G401.6 (cell line): Measurements from ENCODE around the gene GABRD.
A peak's percentile ranks its signal among the peaks of the same experiment; 100 is the strongest.

Experiments used
- FAIRE-seq: peaks from 2 replicates; lab custom pipeline; 2012; peaks lifted over from hg19 to GRCh38; lab: Jason Lieb, UNC

The GABRD gene

DNA sequence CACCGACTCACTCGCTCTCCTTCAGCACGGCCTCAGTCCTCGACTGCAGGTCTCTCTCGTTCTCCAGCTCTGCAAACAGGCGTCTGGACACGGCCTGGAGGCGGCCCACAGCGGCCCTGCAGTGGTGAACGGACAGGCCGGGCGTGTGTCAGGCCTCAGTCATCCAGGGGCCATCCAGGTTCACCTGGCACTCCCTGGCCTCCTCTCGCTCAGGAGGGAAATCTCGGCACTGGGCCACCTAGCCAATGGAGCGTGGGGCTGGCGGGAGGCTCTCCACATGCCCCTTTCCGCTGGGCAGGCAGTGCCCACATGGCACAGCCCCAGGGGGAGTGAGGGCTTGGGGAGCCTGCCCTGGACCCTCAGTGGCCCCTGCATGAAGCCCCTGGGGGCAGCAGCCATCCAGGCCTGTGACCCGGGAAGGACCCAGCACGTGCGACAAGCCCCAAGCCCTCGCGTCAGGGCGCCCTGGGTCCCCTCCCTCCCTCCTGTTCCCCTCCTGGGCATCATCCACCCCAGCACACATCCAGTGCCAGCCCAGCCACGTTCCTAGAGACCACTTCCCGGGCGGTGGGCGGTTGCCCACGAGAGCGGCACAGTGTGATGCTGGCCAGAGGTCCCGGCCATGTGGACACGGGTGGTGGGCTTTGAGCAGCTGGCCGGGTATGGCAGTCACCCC lies 33.6 kb upstream of the GABRD start:
- no peak for FAIRE-seq

DNA sequence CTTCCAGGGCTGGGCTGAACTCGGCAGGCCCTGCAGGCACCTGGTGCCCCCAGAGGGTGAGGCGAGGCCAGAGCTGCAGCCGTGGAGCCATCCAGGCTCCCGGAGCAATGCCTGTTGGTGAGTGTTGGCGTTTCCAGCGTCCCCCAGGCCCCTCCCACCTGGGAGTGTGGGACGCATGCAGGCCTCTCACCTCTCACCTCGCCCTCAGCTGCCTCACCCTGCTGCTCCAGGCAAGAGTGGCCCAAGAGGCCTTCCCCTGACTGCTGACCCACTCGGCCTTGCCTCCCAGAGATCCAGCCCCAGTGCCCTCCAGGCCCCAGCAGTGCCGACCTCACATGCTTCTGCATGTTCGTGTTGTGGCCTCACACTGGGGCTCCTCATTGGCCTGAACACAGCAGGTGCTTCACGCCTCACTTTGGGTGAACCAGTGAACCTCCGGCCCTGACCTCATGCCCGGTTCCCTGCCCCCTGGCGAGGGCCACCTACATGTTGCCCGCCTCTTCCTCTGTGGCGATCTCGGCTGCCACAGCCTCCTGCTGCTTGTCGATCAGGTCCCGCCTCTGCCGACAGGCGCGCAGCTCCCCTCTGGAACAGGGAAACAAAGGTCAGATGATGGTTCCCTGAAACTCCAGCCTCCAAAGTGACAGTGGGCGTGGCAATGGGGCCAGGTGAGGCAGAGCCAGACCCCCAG lies 32.5 kb upstream of the GABRD start:
- no peak for FAIRE-seq

DNA sequence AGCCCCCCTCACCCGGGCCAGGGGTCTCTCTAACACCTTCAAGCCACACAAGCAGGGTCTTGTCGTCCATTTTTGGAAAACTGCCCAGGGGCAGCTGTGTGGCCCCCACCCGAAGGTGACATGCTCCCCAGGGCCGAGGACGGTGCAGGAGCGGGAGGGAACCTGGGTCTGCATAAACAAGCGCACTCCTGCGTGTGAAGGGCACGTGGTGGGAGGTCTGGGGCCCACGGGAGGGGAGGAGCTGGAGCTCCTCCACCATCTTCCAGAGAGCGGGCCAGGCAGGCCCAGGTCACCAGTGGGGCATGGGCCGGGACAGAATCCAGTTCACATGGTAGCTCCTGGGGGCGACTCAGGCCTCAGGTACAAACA lies 32.0 kb upstream of the GABRD start:
- no peak for FAIRE-seq

DNA sequence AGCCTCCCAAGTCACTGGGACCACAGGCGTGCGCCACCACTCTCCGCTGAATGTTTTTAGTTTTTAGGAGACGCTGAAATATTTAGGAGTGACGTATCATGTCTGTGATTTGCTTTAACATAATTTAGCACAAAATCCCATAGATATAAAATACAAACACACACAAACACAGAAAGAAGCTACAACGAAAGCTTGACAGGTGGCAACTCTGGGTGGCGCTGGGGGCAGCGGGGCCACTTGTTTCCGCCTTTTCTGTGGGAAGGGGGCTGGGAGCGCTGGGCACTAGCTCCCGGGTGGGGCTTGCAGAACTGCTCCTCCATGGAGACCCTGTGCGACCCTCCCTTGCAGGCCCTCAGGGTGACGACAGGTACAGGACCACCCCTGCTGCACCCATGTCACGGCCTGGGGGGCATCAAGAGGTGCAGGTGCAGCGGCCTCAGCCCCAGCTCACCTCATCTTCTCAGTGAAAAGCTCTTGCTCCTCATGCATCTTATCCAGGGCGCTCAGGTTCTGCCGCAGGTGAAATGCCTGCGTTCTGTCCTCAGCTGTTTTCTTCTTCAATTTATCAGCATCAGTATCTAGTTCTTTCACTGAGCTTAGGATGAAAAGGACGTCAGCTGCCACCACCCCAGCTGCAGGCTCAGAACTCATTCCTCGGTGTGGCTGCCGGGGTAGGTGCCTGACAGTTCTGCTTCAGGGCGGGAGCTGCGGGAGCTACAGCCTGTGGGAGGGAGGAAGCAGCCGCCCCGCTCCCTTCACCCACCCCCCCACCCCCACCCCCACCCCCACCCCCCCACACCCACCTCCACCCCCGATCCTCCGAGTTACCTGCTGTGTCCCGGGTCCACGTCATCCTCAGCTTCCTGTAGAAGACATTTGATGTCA lies 30.8 kb upstream of the GABRD start:
- no peak for FAIRE-seq

DNA sequence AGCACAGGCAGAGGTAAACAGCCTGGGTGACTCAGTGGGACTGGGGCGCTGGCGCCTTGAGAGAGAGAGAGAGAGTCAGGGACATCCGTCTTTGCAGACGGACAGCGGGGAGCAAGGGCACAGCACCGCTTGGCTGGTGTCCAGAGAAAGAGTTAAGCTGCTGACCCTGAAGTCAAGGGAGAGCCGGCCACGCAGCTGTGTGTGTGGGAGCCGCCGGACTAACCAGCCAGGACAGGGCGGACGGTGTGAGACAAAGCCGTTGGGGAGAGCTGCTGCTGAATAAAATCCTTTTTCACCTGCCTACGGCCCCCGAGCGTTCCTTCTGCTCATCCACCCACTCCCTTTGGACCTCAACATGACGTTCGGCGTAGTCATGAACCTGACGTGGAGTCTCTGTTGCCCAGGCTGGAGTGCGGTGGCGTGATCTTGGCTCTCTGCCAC lies 30.0 kb upstream of the GABRD start:
- FAIRE-seq, result no peak

DNA sequence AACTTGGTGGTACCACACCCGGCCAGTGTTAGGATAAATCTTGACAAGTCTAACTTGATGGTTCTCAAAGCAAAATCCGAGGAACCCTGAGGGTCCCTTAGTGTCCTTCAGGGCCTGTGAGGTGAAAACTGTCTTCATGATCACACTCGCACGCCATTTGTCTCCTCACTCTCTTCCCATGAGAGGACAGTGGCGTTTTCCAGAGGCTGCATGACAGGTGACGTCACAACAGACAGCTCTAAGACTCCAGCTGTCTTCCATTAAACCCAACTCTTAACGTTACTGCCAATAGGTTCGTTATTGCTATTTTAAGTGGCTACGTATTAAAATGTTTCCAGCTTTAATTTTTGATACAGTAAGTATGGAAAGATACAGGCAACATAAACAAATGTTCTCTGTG lies 29.4 kb upstream of the GABRD start:
- no peak for FAIRE-seq

DNA sequence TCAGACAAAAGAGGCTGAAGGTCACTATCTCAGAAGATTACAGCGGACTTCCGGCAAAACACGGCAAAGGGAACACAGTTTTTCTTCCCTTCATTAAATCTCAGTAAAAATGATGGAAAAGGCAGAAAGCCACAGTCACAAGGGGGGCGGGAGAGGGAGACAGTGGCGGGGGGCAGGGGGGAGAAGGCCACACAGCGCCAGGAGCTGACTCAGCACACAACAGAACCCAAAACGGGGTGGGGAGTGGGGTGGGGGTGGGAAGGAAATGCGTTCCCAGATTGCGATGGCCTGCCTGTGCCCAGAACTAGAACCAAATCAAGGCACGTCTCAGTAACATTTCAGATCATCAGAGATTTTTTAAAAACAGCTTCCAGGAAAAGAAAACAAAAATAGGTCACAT lies 28.9 kb upstream of the GABRD start:
- FAIRE-seq, result no peak

DNA sequence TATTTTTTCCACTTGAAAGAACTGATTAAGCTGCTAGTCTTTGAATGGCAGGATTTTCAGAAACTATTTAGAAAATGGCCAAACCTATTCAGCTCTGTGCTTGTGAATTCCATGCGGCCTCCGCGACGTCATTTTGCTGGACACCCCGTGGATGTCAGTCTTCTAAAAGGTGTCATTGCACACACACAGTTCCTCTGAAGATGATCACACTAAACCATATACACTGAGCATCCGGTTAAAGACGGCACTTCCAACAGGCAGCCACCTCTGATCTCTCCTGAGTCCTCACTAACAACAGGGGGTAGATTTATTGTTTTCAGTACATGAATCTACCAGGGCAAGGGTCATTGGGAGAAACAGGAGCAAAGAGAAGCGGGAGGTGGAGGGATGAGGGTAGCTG lies 24.6 kb upstream of the GABRD start:
- no peak for FAIRE-seq

DNA sequence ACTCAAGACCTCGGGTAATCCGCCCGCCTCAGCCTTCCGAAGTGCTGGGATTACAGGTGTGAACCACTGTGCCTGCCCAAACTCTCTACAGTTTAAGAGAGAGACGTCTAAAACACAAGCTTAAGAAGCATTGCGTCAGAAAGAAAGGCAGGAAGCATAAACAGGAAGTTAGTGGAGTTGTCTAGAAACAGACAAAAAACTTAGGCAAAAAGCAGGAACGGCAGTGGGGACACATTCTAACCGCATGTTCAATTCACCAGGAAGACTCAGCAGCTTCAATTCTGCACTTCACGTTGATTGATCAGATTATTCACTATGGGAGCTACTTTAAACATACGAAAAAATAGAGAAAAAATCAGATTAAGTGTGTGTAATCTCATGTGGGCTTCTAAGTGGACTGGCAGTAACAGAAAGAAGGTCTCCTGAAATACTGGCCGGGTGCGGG lies 22.9 kb upstream of the GABRD start:
- FAIRE-seq, result no peak

DNA sequence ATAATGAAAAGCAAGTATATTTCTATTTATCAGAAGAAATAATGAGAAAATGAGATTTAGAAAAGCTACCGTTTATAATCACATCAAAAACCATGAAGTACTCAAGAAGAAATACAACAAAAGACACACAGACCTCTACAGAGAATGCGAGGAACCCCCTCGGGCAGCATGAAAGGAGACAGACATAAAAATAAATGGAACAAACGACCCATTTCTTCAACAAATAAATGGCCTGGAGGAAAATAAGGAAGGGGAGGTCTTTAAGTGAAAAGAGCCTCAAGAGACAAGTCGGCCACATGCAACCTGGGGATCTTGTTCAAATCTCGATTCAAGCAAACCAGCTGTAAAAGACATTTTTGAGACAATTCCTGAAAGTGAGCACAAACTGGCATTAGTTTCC lies 21.6 kb upstream of the GABRD start:
- FAIRE-seq, result no peak

DNA sequence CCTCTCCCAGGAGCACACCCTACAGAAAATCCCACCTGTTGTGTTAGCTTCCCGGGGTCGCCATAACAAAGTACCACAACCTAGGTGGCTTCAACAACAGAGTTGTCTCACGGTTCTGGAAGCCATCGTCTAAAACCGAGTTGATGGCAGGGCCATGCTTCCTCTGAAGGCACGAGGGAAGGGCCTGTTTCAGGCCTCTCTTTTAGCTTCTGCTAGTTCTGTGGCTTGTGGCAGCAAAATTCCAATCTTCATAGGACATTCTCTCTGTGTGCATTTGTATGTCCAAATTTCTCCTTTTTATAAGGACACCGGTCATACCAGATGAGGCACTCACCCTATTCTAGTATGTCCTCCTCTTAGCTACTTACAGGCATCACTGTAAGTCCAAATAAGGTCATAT lies 18.7 kb upstream of the GABRD start:
- no peak for FAIRE-seq

DNA sequence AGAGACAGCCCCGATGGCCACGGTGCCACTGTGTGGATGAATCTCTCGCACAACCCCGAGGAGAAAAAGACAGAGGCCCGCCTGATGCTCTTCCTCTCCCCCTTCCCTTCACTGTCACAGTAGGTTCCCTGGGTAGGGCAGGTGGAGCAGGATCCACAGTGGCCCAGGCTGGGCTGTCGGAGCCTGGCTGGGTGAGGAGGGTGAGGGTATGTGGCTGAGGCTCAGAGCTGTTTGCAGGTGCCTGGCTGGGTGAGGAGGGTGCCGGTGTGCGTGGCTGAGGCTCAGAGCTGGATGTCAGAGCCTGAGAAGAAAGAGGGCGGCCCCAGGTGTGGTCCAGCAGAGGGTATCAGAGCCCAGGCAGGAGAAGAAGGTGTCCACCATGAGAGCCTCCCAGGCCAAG lies 18.3 kb upstream of the GABRD start:
- FAIRE-seq, result no peak

DNA sequence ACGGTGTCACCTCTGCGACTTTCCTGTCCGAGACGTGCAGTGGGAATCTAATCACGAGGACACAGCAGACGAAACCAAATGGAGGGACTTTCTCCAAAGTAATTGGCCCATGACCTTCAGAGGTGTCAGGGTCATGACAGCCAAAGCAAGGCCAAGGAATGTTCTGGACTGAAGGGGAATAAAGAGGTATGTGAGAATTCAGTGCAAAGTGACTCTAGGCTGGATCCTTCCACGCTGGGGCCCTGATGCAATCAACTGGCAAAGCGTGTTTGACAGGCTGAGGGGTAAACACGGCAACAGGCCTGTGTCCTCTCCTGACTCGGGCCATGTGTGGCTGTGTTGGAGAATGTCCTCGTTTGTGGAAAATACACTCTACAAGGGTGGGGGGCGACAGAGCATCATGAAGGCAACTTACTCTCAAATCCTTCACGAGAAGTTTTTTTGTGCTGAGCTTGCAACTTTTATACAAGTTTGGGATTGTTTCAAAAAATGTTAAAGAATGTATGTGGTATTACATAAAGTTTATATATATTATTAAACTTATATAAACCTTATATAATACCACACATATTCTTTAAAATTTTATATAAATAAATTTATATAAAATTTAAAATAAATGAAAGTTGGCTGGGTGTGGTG lies 17.3 kb upstream of the GABRD start:
- FAIRE-seq, result peak; percentile 53

DNA sequence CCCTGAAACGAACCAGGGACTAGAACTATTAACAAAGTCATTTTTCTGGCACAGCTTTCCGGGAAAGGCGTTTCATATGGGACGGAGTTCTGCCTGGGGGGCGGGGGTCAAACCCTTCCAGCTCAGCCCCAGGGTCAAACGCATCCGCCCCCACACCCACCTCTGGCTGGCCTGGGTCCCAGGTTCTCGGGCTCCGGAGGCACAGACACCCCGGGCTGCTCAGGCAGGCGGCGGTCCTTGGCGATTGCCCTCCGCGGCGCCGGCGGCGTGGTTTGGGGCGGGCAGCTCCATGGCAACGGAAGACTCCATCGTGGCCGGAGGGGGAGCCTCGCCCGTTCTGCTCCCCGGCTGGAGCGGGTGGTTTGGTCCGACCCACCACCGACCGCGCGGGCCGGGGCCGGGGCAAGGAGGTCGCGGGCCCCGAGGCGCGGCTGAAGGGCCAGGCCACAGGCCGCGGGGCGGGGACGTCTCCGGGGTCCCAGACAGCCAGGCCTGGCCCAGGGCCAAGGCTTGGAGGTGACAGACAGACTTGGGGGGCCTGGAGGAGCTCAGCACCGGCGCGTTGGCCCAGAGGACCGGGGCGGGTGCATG lies 15.5 kb upstream of the GABRD start, which contains the start of gene CFAP74:
Gene CFAP74 (minus strand): TSS at position 246 of the 591 bp plus-strand sequence. CDS start 12,830 bp downstream, outside the sequence.
- FAIRE-seq, result no peak

DNA sequence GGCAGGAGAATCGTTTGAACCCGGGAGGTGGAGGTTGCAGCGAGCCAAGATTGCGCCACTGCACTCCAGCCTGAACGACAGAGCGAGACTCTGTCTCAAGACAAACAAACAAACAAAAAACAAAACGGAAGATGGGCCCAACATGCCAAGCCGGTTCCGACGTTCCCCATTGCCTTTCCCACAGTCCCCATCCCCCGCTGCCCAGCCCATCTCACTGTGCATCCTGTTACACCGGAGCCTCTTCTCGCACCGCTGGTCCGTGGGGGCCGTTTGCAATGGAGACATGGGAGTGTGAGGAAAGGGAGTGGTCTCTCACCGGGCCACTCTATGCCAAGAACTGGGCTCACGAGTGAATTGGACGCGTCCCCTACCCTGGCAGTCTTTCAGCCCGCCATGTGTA lies 14.3 kb upstream of the GABRD start:
- no peak for FAIRE-seq

DNA sequence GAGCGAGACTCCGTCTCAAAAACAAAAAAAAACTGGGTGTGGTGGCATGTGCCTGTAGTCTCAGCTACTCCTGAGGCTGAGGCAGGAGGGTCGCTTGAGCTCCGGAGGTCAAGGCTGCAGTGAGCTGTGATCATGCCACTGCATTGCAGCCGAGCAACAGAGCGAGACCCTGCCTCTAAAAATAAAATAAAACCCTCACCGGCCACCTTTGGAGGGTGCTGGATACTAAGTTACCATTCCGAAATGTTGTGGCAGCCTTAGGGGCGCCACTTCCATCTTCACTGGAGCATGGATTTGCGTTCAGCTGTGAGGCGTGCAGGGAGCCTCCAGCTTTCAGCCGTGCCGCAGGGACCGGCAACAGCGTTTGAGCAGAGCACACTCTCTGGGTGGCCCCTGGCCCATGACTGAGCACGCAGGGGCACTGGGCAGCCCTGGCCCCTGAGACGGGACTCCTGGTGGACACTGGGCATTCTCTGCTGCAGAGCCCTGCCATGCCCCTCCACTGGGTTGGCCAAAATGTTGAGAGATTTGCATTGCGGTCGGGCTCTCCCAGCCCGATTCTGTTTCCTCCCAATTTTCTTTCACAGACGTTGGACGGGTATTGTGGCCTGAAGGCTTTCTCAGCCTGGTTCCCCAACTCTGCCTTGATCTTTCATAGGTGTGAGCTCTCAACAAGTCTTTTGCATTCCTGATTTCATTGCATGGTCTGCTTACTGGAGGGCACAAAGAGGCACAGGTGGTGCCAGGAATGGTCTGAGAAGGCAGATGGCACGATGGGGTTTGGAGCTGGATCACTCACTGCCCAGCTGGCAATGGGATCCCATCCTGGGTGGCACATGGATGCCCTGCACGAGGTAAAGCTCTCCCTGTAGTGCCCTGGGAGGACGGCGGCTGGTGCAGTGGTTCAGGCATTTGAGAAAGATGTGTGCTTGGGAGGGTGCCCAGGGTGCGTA lies 9.8 kb upstream of the GABRD start:
- no peak for FAIRE-seq

DNA sequence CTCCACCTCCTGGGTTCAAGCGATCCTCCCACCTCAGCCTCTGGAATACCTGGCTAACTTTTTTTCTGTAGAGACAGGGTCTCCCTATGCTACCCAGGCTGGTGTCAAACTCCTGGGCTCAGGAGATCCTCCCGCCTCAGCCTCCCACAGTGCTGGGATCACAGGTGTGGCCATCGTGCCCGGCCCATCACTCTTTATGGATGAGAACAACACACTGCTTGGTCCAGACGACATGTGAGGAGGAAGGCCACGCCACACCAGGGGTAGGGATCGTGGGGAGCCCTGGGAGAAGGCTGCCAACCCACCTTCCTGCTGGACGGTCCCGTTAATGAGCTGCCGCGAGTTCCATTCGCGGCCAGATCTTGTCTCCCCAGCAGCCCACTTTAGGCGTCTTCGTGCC lies 5.0 kb upstream of the GABRD start:
- no peak for FAIRE-seq

DNA sequence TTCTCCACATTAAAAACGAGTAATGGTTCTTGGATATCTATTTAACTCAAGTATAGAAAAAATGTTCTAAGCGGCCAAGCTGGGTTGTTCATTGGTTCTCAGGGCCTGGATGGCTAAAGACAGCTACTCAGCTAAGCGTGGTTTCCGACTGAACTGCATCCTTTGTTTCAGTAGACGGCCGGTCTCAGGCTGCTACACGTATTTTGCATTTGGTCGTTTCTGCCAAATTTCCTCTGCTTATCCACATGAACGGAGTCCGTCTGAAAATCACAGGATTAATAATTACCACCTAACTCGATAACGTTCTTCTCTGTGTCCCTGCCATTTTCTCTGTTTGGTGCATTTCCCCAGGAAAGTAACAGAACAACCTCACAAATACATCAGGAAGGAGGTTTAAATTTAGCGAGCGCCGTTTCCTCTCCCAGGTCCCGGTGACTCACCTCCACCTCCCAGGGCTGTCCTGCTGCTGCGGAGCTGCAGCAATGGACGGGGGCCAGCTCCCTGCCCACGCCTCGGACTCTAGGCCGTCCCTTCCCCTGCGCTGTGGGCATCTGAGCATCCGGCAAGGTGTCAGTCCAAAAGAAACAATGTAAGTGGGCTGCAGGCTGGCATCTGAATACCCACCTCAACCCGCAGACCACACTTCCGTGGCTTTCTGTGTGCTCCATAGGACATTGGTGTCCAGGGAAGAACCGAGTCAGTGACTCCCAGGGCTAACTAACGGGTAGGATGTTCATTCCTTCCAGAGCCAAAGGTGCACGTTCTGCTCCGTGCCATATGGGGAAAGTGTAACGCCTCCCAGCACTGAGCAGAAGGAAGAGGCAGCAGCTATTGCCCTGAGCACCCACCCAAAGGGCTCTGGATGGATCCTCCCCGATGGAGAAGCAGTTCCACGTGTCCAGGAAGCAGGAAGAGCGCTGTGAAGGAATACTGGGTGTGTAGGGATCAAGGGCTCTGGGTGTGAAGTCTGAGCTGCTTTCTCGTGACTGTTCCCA lies 4.1 kb upstream of the GABRD start:
- FAIRE-seq, result no peak

DNA sequence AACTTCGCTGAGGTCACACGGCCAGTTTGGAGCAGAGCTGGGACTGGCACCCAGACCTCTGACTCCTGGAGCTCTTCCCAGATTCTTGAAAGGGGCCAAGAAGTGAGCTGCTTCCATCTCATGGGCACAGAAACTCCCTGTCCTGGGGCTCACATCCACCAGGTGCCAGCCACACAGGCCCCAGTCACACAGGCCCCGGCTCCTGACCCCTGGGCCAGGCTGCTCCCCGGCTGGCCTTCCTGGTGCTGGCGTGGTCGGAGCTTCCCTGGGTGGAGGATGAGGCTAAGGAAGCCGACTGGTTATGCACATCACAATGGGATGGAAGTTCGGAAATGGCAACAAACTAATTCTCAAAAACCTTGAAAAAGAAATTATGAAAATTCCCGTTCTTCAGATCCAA lies 3.0 kb upstream of the GABRD start:
- no peak for FAIRE-seq
